K562 (cell line): ENCODE data around the gene SECISBP2. TPM values are rescaled to one million over a fixed set of nuclear protein-coding genes. Genes with fewer than 3 reads are reported as not detected.

Experiments used
- ATAC-seq: fragments of 200-7000 bp; cut with Tn5 transposase; 3 replicates; pipeline ENCODE4 v1.9.1; 2020; ENCODE audit warnings: moderate library complexity
- BruUV-seq: library from RNA; stranded (reverse); fragments of 400-500 nt; replicated peaks from 2 replicates; lab custom pipeline; 2021; lab: Mats Ljungman, UMichigan
- CTCF ChIA-PET: fragments of 300-600 bp; formaldehyde crosslinking; extraction: SDS; loops from one replicate; lab custom pipeline; 2021; ENCODE audit warnings: low intra/inter-chr PET ratio; lab: Yijun Ruan, JAX
- POLR2A ChIA-PET: fragments of 300-600, 350-650 bp; sonication (Branson Sonifier 250); formaldehyde crosslinking; extraction: SDS; loops from one replicate; lab custom pipeline; 2021; ENCODE audit warnings: antibody characterized with exemption, inconsistent platforms; lab: Yijun Ruan, JAX
- DNase-seq, 4 experiments: peaks; one replicate each; pipeline versions ENCODE4 v3.0.0 to v3.0.0-alpha.2; 2011 to 2018; ENCODE audit warnings: low spot score in 3 of 4, mixed read lengths in 3 of 4; ENCODE audit errors: extremely low read depth in 1 of 4
- FAIRE-seq: peaks from 2 replicates; lab custom pipeline; 2011; peaks lifted over from hg19 to GRCh38; lab: Jason Lieb, UNC
- H2AFZ ChIP-seq: 2 replicates; pipeline ENCODE4 v1.6.0; 2011; ENCODE audit warnings: low read depth, low read length, control low read depth, inconsistent platforms
- H3K27ac ChIP-seq: fragments of 200-600 bp; 3 replicates; pipeline ENCODE4 v1.8.0; 2011; ENCODE audit warnings: low read depth, mild to moderate bottlenecking, control low read depth, inconsistent platforms, low read length, moderate library complexity, mixed read lengths; ENCODE audit errors: extremely low read depth
- H3K27me3 ChIP-seq, 2 experiments: fragments of 300-600 bp in 1 of 2; 2 replicates in 1 of 2; 3 replicates in 1 of 2; pipeline versions ENCODE4 v1.6.0 to v1.8.0; 2011; ENCODE audit warnings: inconsistent platforms in 2 of 2, low read length in 2 of 2, mild to moderate bottlenecking in 1 of 2, mixed read lengths in 1 of 2, moderate library complexity in 1 of 2; ENCODE audit not compliant: control insufficient read depth in 2 of 2, insufficient read depth in 2 of 2
- H3K36me3 ChIP-seq: fragments of 300-600 bp; 3 replicates; pipeline ENCODE4 v1.8.0; 2011; ENCODE audit warnings: mild to moderate bottlenecking, low read length, inconsistent platforms; ENCODE audit not compliant: control insufficient read depth, insufficient read depth
- H3K4me1 ChIP-seq, 2 experiments: fragments of 200-600 bp in 1 of 2; replicated peaks in 1 of 2; 2 replicates in 1 of 2; 3 replicates in 1 of 2; pipeline versions ENCODE4 v1.5.1 to v1.8.0; 2011; ENCODE audit warnings: inconsistent platforms in 2 of 2, low read length in 2 of 2, mild to moderate bottlenecking in 1 of 2, mixed read lengths in 1 of 2, moderate library complexity in 1 of 2; ENCODE audit not compliant: control insufficient read depth in 2 of 2, insufficient read depth in 2 of 2
- H3K4me2 ChIP-seq: 2 replicates; pipeline ENCODE4 v1.6.1; 2011; ENCODE audit warnings: low read length, control low read depth, inconsistent platforms, mixed read lengths; ENCODE audit not compliant: insufficient read depth
- H3K4me3 ChIP-seq: fragments of 200-600 bp; sonication (generic), shearing (Covaris generic); 2 replicates; pipeline ENCODE4 v1.5.1; 2016; ENCODE audit warnings: control low read depth, inconsistent platforms
- H3K79me2 ChIP-seq: fragments of 200-600 bp; 3 replicates; pipeline ENCODE4 v1.8.0; 2011; ENCODE audit warnings: low read length, inconsistent platforms; ENCODE audit not compliant: control insufficient read depth, insufficient read depth
- H3K9ac ChIP-seq, 2 experiments: 2 replicates each; pipeline versions ENCODE4 v1.6.0 to v1.6.1; 2011; ENCODE audit warnings: low read depth in 2 of 2, low read length in 2 of 2, control low read depth in 1 of 2, inconsistent platforms in 1 of 2, mild to moderate bottlenecking in 1 of 2, mixed read lengths in 1 of 2; ENCODE audit not compliant: insufficient read depth in 1 of 2
- H3K9me1 ChIP-seq: one replicate; pipeline ENCODE4 v1.6.0; 2011; ENCODE audit warnings: inconsistent platforms, mild to moderate bottlenecking, low read length, moderate library complexity; ENCODE audit not compliant: control insufficient read depth, insufficient read depth
- H3K9me3 ChIP-seq: replicated peaks from 2 replicates; pipeline ENCODE4 v1.5.1; 2011; ENCODE audit warnings: low read depth, low read length, inconsistent platforms; ENCODE audit not compliant: control insufficient read depth, insufficient read depth
- H4K20me1 ChIP-seq: replicated peaks from 2 replicates; pipeline ENCODE4 v1.6.1; 2011; ENCODE audit warnings: low read length, inconsistent platforms, mixed read lengths; ENCODE audit not compliant: control insufficient read depth, insufficient read depth
- CBX5 ChIP-seq: IDR thresholded peaks from 2 replicates; pipeline ENCODE4 v1.6.1; 2014; ENCODE audit warnings: low read depth, borderline replicate concordance
- FOXJ3 ChIP-seq: sonication (generic); formaldehyde crosslinking; IDR thresholded peaks from 2 replicates; pipeline ENCODE4 v1.4.0; 2020; ENCODE audit warnings: mild to moderate bottlenecking, missing genetic modification reagents
- HMG20B ChIP-seq: fragments of 250-450 bp; sonication (Bioruptor Pico); IDR thresholded peaks from 2 replicates; pipeline ENCODE4 v1.5.0; 2021; ENCODE audit warnings: mild to moderate bottlenecking
- LARP7 ChIP-seq: fragments of 450-650 bp; IDR thresholded peaks from 2 replicates; pipeline ENCODE4 v1.6.1; 2016
- PTBP1 ChIP-seq: fragments of 200-400 bp; formaldehyde crosslinking; IDR thresholded peaks from 2 replicates; pipeline ENCODE4 v1.6.1; 2017; ENCODE audit warnings: low read depth, low read length
- SMARCC2 ChIP-seq: fragments of 450-650 bp; IDR thresholded peaks from 2 replicates; pipeline ENCODE4 v1.6.1; 2017; ENCODE audit warnings: antibody characterized with exemption, moderate library complexity, mild to moderate bottlenecking, low read depth
- SP2 ChIP-seq: IDR thresholded peaks from 2 replicates; pipeline ENCODE4 v1.6.1; 2011; ENCODE audit warnings: mild to moderate bottlenecking, low read depth, low read length, moderate library complexity; ENCODE audit not compliant: poor library complexity, severe bottlenecking; ENCODE audit errors: extremely low read depth
- SREBF1 ChIP-seq: fragments of 150-350 bp; IDR thresholded peaks from 2 replicates; pipeline ENCODE4 v1.6.1; 2014; ENCODE audit warnings: antibody characterized with exemption, low read depth, low read length, borderline replicate concordance
- THRA ChIP-seq: fragments of 450-650 bp; IDR thresholded peaks from 2 replicates; pipeline ENCODE4 v1.6.1; 2017; ENCODE audit warnings: mild to moderate bottlenecking, moderate library complexity
- ZEB2 ChIP-seq: fragments of 450-650 bp; IDR thresholded peaks from 2 replicates; pipeline ENCODE4 v1.6.1; 2016
- ZNF280A ChIP-seq: fragments of 450-650 bp; IDR thresholded peaks from 2 replicates; pipeline ENCODE4 v1.6.1; 2018; ENCODE audit warnings: mild to moderate bottlenecking, low read depth; ENCODE audit not compliant: partially characterized antibody
- ZNF436 ChIP-seq: fragments of 250-450, 450-650 bp; sonication (Bioruptor Pico); formaldehyde crosslinking; IDR thresholded peaks from 2 replicates; pipeline ENCODE4 v1.7.0; 2020; ENCODE audit warnings: mild to moderate bottlenecking
- ZNF449 ChIP-seq: fragments of 250-450 bp; sonication (Bioruptor Pico); IDR thresholded peaks from 2 replicates; pipeline ENCODE4 v1.8.0; 2022; ENCODE audit warnings: moderate library complexity, mild to moderate bottlenecking, inconsistent platforms
- WGBS: fragments of 100-300 bp; shearing (Covaris generic); methylation state at CpG from one replicate; pipeline ENCODE4 v1.1.6; 2016; ENCODE audit warnings: low coverage, mixed read lengths; ENCODE audit not compliant: insufficient coverage; ENCODE audit errors: missing lambda C conversion rate; 5-methylcytosine and 5-hydroxymethylcytosine counted together
- in situ Hi-C: fragments of 300-500 bp; cut with MboI; formaldehyde crosslinking; loops from 4 replicates; pipeline ENCODE4 v1.15.0; 2018; ENCODE audit warnings: inconsistent platforms, mixed read lengths
- intact Hi-C: fragments of 100-400 bp; cut with micrococcal nuclease; formaldehyde crosslinking; loops from 2 replicates; pipeline ENCODE4 v1.14.2; 2022
- polyA plus RNA-seq, 8 experiments: library from polyadenylated mRNA; depleted of rRNA in 4 of 8; stranded (reverse) in 5 of 8; unstranded in 3 of 8; fragments of >200 nt; fragmentation: Nextera tagmentation in 2 of 8; fragmentation: Illumina TruSeq in 1 of 8; extraction: Ambion mirVana in 2 of 8; extraction: Trizol in 1 of 8; gene quantifications; 2 replicates each; pipeline versions ENCODE4 v1.2.1 to v1.2.3, GENCODE V29; 2011 to 2014; ENCODE audit warnings: inconsistent platforms in 1 of 8, missing spikeins in 1 of 8
- total RNA-seq, 7 experiments: library from RNA; depleted of rRNA in 6 of 7; stranded (reverse); fragments of >200 nt in 6 of 7; fragmentation: Illumina TruSeq in 2 of 7; extraction: Trizol in 2 of 7; gene quantifications; 2 replicates each; pipeline versions ENCODE4 v1.2.1 to v1.2.3, GENCODE V29; 2011 to 2021; ENCODE audit warnings: low replicate concordance in 1 of 7
- TF ChIP-seq, protein P1 (sequence below), 2 experiments: fragments of 450-650 bp in 1 of 2; sonication (generic) in 1 of 2; formaldehyde crosslinking in 1 of 2; IDR thresholded peaks in 1 of 2; conservative IDR thresholded peaks in 1 of 2; 2 replicates each; pipeline versions ENCODE4 v1.6.1 to v1.8.1; 2016 to 2023; ENCODE audit warnings: mild to moderate bottlenecking in 2 of 2, moderate library complexity in 2 of 2, inconsistent platforms in 1 of 2, missing genetic modification reagents in 1 of 2

The SECISBP2 gene
- total and polyA plus RNA-seq, 9 of the 15 experiments (the other 6 are each of a cell fraction or from before 2014, with no cell fraction given): 3.2 to 41.6 (median 26.1) TPM

DNA sequence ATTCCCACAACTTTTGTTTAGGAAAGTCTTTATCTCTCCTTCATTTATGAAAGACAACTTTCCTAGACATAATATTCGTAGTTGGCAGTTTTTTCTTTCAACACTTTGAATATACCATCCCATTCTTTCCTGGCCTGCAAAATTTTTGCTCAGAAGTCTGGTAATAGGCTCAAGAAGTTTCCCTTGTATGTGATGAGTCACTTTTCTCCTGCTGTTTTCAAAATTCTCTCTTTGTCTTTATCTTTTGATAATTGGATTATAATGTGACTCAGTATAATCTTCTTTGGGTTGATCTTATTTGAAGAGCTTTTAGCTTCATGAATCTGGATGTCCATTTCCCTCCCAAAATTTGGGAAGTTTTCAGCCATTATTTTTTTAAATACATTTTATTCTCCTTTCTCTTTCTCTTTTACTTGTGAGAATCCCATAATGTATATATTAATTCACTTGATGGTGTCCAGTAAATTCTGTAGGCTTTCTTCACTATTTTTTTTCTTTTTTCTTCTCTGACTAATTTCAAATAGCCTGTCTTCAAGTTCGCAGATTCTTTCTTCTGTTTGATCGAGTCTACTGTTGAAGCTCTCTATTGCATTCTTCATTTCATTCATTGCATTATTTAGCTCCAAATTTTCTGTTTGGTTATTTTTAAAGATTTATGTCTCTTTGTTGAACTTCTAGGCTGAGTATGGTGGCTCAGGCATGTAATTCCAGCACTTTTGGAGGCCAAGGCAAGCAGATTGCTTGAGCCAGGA, 44.6 kb upstream of the SECISBP2 start (continued):
- TF ChIP-seq LARP7 (no peak), ZNF280A (peak; percentile 57), ZEB2 (no peak)
- TF ChIP-seq, all 486 proteins: peak for 5

DNA sequence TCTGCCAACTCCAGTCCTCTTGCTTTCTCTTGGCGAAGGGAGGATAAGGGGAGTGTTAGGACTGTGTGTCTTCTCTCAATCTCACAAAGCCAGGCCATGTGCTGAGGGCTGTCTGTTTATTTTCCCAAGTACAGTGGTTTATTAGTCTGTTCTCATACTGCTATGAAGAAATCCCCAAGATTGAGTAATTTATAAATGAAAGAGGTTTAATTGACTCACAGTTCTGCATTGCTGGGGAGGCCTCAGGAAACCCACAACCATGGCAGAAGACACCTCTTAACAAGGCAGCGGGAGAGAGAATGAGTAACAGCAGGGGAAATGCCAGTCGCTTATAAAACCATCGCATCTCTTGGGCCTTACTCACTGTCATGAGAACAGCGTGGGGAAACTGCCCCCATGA, 43.5 kb upstream of the SECISBP2 start:
- no peaks in the 10 kb centered on the region for H3K36me3 ChIP-seq
- H3K79me2 ChIP-seq: no peaks in the 10 kb centered on the region
- no peaks in the 10 kb centered on the region for H3K4me1 ChIP-seq
- POLR2A ChIA-PET: no interaction called here
- H4K20me1 ChIP-seq: no peaks in the 10 kb centered on the region
- FAIRE-seq (no peak), DNase-seq (no peak), ATAC-seq (no peak)
- H3K27me3 ChIP-seq: no peaks in the 10 kb centered on the region
- no peak overlapping the region for H3K9ac ChIP-seq
- CTCF ChIA-PET: no interaction called here
- H3K4me3 ChIP-seq: no peak overlapping the region
- in situ Hi-C loops (no loop called here), intact Hi-C loops (no loop called here)
- H2AFZ ChIP-seq: no peak overlapping the region
- no peak overlapping the region for H3K27ac ChIP-seq
- H3K9me1 ChIP-seq: no peaks in the 10 kb centered on the region
- no peaks in the 10 kb centered on the region for H3K9me3 ChIP-seq
- WGBS: 0% methylated on average over 4 of the region's 5 CpGs
- no TSS peak for BruUV-seq
- no peak overlapping the region for H3K4me2 ChIP-seq
- no peak for TF ChIP-seq HMG20B (CRISPR knock-in tag)
- TF ChIP-seq THRA: no peak
- no peak for TF ChIP-seq SMARCC2
- no peak for TF ChIP-seq ZNF449 (CRISPR knock-in tag)
- no peak for TF ChIP-seq CBX5
- no peak for TF ChIP-seq PTBP1
- no peak for TF ChIP-seq ZNF436 (CRISPR knock-in tag)
- TF ChIP-seq, protein P1, sequence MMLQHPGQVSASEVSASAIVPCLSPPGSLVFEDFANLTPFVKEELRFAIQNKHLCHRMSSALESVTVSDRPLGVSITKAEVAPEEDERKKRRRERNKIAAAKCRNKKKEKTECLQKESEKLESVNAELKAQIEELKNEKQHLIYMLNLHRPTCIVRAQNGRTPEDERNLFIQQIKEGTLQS (IDR thresholded peaks at IDR 0.05): no peak
- TF ChIP-seq, protein P1 (CRISPR knock-in tag; conservative IDR thresholded peaks at IDR 0.05): no peak
- TF ChIP-seq SP2: no peak
- no peak for TF ChIP-seq FOXJ3 (CRISPR knock-in tag)
- TF ChIP-seq SREBF1: no peak
